H1 (cell line): ENCODE results near the gene TBC1D22A. TPM values are rescaled to one million over a fixed set of nuclear protein-coding genes. Genes with fewer than 3 reads are reported as not detected.

Experiments
- CTCF ChIA-PET: fragments of 300-600 bp; sonication (Branson Sonifier 250); formaldehyde crosslinking; loops from one replicate; lab custom pipeline; 2021; ENCODE audit not compliant: partially characterized antibody; lab: Charles Lee
- POLR2A ChIA-PET: fragments of 300-600 bp; sonication (Branson Sonifier 250); formaldehyde crosslinking; loops from one replicate; lab custom pipeline; 2021; ENCODE audit warnings: inconsistent platforms; ENCODE audit not compliant: partially characterized antibody; lab: Charles Lee
- DNase-seq, 2 experiments: peaks; one replicate each; pipeline versions ENCODE4 v3.0.0 to v3.0.0-alpha.2; 2010 to 2022; ENCODE audit warnings: low spot score in 2 of 2, low read depth in 1 of 2, mixed read lengths in 1 of 2
- FAIRE-seq: peaks from 2 replicates; lab custom pipeline; 2011; peaks lifted over from hg19 to GRCh38; lab: Jason Lieb, UNC
- H2AFZ ChIP-seq: 2 replicates; pipeline ENCODE4 v1.8.1; 2012; ENCODE audit warnings: low read length, inconsistent platforms
- H2AK5ac ChIP-seq: 2 replicates; pipeline ENCODE4 v1.6.1; 2013; ENCODE audit warnings: low read depth, low read length
- H2BK120ac ChIP-seq: replicated peaks from 2 replicates; pipeline ENCODE3; 2013; ENCODE audit warnings: low read depth, low read length, inconsistent platforms
- H2BK12ac ChIP-seq: 2 replicates; pipeline ENCODE4 v1.6.1; 2013; ENCODE audit warnings: low read depth, low read length
- H2BK15ac ChIP-seq: 2 replicates; pipeline ENCODE4 v1.6.1; 2013; ENCODE audit warnings: low read length
- H2BK20ac ChIP-seq: 2 replicates; pipeline ENCODE4 v1.6.1; 2013; ENCODE audit warnings: low read length
- H2BK5ac ChIP-seq: 2 replicates; pipeline ENCODE4 v1.6.1; 2013; ENCODE audit warnings: low read depth, low read length
- H3K14ac ChIP-seq: 2 replicates; pipeline ENCODE4 v1.6.1; 2013; ENCODE audit warnings: inconsistent platforms; ENCODE audit not compliant: insufficient read length
- H3K18ac ChIP-seq: 2 replicates; pipeline ENCODE4 v1.6.1; 2013; ENCODE audit warnings: low read length; ENCODE audit errors: extremely low read depth
- H3K23ac ChIP-seq: 2 replicates; pipeline ENCODE4 v1.6.1; 2013; ENCODE audit warnings: inconsistent platforms; ENCODE audit not compliant: insufficient read length
- H3K23me2 ChIP-seq: 2 replicates; pipeline ENCODE4 v1.6.1; 2013; ENCODE audit warnings: low read depth, low read length
- H3K27ac ChIP-seq: 2 replicates; pipeline ENCODE4 v1.6.1; 2011; ENCODE audit warnings: low read depth, low read length, inconsistent platforms
- H3K27me3 ChIP-seq, 4 experiments: replicated peaks in 1 of 4; 1 replicate in 1 of 4; 2 replicates in 3 of 4; pipeline versions ENCODE4 v1.6.1 to v1.8.1; 2011 to 2013; ENCODE audit warnings: low read length in 3 of 4, mild to moderate bottlenecking in 3 of 4, inconsistent platforms in 2 of 4, mixed read lengths in 2 of 4, moderate library complexity in 1 of 4; ENCODE audit not compliant: control insufficient read depth in 3 of 4, insufficient read depth in 3 of 4; ENCODE audit errors: extremely low read depth in 1 of 4
- H3K36me3 ChIP-seq, 4 experiments: 2 replicates each; pipeline versions ENCODE4 v1.6.1 to v1.8.1; 2011 to 2013; ENCODE audit warnings: mild to moderate bottlenecking in 4 of 4, low read length in 3 of 4, moderate library complexity in 2 of 4, control low read depth in 1 of 4, inconsistent platforms in 1 of 4; ENCODE audit not compliant: insufficient read depth in 4 of 4, control insufficient read depth in 2 of 4
- H3K4ac ChIP-seq: replicated peaks from 2 replicates; pipeline ENCODE3; 2013; ENCODE audit warnings: low read length, low read depth, mixed read lengths, inconsistent platforms; ENCODE audit not compliant: insufficient read length
- H3K4me1 ChIP-seq, 4 experiments: replicated peaks in 1 of 4; 1 replicate in 1 of 4; 2 replicates in 3 of 4; pipeline versions ENCODE4 v1.6.1 to v1.8.1; 2011 to 2013; ENCODE audit warnings: low read length in 3 of 4, inconsistent platforms in 2 of 4, mixed read lengths in 1 of 4; ENCODE audit not compliant: insufficient read depth in 4 of 4, control insufficient read depth in 3 of 4
- H3K4me2 ChIP-seq, 2 experiments: 2 replicates each; pipeline versions ENCODE4 v1.6.1 to v1.8.1; 2011 to 2013; ENCODE audit warnings: low read depth in 2 of 2, low read length in 2 of 2, control low read depth in 1 of 2, inconsistent platforms in 1 of 2, mild to moderate bottlenecking in 1 of 2; ENCODE audit not compliant: insufficient read depth in 1 of 2
- H3K4me3 ChIP-seq, 4 experiments: fragments of 200-600, 300-600 bp in 1 of 4; sonication (generic), shearing (Covaris generic), sonication (Bioruptor Twin) in 1 of 4; 2 replicates each; pipeline versions ENCODE4 v1.5.1 to v1.8.1; 2011 to 2016; ENCODE audit warnings: low read length in 4 of 4, low read depth in 3 of 4, control low read depth in 2 of 4, inconsistent platforms in 2 of 4, mild to moderate bottlenecking in 2 of 4, mixed read lengths in 1 of 4, moderate library complexity in 1 of 4; ENCODE audit not compliant: insufficient read depth in 2 of 4; ENCODE audit errors: extremely low read depth in 1 of 4
- H3K56ac ChIP-seq: replicated peaks from 2 replicates; pipeline ENCODE3; 2013; ENCODE audit warnings: low read depth, mild to moderate bottlenecking, mixed read lengths, low read length, inconsistent platforms; ENCODE audit not compliant: insufficient read length
- H3K79me1 ChIP-seq: 2 replicates; pipeline ENCODE4 v1.6.1; 2013; ENCODE audit warnings: low read depth, low read length, control low read depth
- H3K79me2 ChIP-seq, 2 experiments: 2 replicates each; pipeline versions ENCODE4 v1.6.1 to v1.8.1; 2012 to 2013; ENCODE audit warnings: low read length in 2 of 2, mild to moderate bottlenecking in 2 of 2, inconsistent platforms in 1 of 2; ENCODE audit not compliant: insufficient read depth in 2 of 2, control insufficient read depth in 1 of 2
- H3K9ac ChIP-seq, 4 experiments: replicated peaks in 1 of 4; 1 replicate in 1 of 4; 2 replicates in 3 of 4; pipeline versions ENCODE4 v1.6.1 to v1.8.1; 2011 to 2013; ENCODE audit warnings: low read depth in 3 of 4, low read length in 3 of 4, control low read depth in 2 of 4, mild to moderate bottlenecking in 2 of 4, moderate library complexity in 2 of 4, inconsistent platforms in 1 of 4; ENCODE audit errors: extremely low read depth in 1 of 4
- H3K9me3 ChIP-seq, 2 experiments: 2 replicates each; pipeline versions ENCODE4 v1.6.1 to v1.8.1; 2012 to 2013; ENCODE audit warnings: mild to moderate bottlenecking in 2 of 2, moderate library complexity in 2 of 2, control low read depth in 1 of 2, inconsistent platforms in 1 of 2, low read depth in 1 of 2, low read length in 1 of 2, mixed read lengths in 1 of 2; ENCODE audit not compliant: insufficient read depth in 2 of 2
- H4K20me1 ChIP-seq, 2 experiments: replicated peaks in 1 of 2; 2 replicates each; pipeline versions ENCODE3 to v1.8.1; 2011 to 2013; ENCODE audit warnings: inconsistent platforms in 2 of 2, low read length in 2 of 2, mild to moderate bottlenecking in 1 of 2; ENCODE audit not compliant: insufficient read depth in 2 of 2, control insufficient read depth in 1 of 2
- H4K5ac ChIP-seq: 2 replicates; pipeline ENCODE4 v1.6.1; 2013; ENCODE audit warnings: low read length, low read depth, mixed read lengths, inconsistent platforms; ENCODE audit not compliant: insufficient read length
- H4K8ac ChIP-seq: 2 replicates; pipeline ENCODE4 v1.8.0; 2013; ENCODE audit warnings: mild to moderate bottlenecking, moderate library complexity, low read length, inconsistent platforms; ENCODE audit not compliant: insufficient read depth; ENCODE audit errors: extremely low read depth
- H4K91ac ChIP-seq: replicated peaks from 2 replicates; pipeline ENCODE3; 2013; ENCODE audit warnings: low read length, mixed read lengths, inconsistent platforms; ENCODE audit not compliant: insufficient read length
- GTF2F1 ChIP-seq: IDR thresholded peaks from 2 replicates; pipeline ENCODE4 v1.6.1; 2012; ENCODE audit warnings: low read depth, low read length, improper control_type of control experiment, borderline replicate concordance
- KDM4A ChIP-seq: IDR thresholded peaks from one replicate; pipeline ENCODE4 v1.7.1; 2012; ENCODE audit warnings: low read depth, mild to moderate bottlenecking, moderate library complexity, low read length, inconsistent platforms; ENCODE audit not compliant: severe bottlenecking
- MAFK ChIP-seq: IDR thresholded peaks from 2 replicates; pipeline ENCODE4 v1.6.1; 2012; ENCODE audit warnings: low read depth, mild to moderate bottlenecking, improper control_type of control experiment, low read length
- NANOG ChIP-seq: IDR thresholded peaks from 2 replicates; pipeline ENCODE4 v1.6.1; 2011; ENCODE audit warnings: low read length, low read depth, mild to moderate bottlenecking, inconsistent platforms; ENCODE audit not compliant: insufficient read depth, poor library complexity, severe bottlenecking
- POLR2A ChIP-seq, 2 experiments: IDR thresholded peaks; 1 replicate in 1 of 2; 2 replicates in 1 of 2; pipeline ENCODE4 v1.6.1; 2011; ENCODE audit warnings: low read depth in 2 of 2, low read length in 2 of 2, mild to moderate bottlenecking in 2 of 2; ENCODE audit errors: control extremely low read depth in 1 of 2
- RAD21 ChIP-seq, 2 experiments: IDR thresholded peaks in 1 of 2; conservative IDR thresholded peaks in 1 of 2; 2 replicates each; pipeline ENCODE4 v1.6.1; 2011; ENCODE audit warnings: low read depth in 2 of 2, low read length in 2 of 2, improper control_type of control experiment in 1 of 2, inconsistent platforms in 1 of 2, mild to moderate bottlenecking in 1 of 2, moderate library complexity in 1 of 2
- RBBP5 ChIP-seq: IDR thresholded peaks from 2 replicates; pipeline ENCODE4 v1.7.1; 2012; ENCODE audit warnings: low read depth, mild to moderate bottlenecking, inconsistent platforms, low read length, moderate library complexity, borderline replicate concordance
- TAF1 ChIP-seq: IDR thresholded peaks from 2 replicates; pipeline ENCODE4 v1.6.1; 2011; ENCODE audit warnings: mild to moderate bottlenecking, low read depth, low read length
- TBP ChIP-seq: IDR thresholded peaks from 2 replicates; pipeline ENCODE4 v1.6.1; 2011; ENCODE audit warnings: low read depth, low read length, improper control_type of control experiment
- TEAD4 ChIP-seq: IDR thresholded peaks from 2 replicates; pipeline ENCODE4 v1.6.1; 2012; ENCODE audit warnings: low read depth, low read length, inconsistent platforms, mixed read lengths
- USF2 ChIP-seq: IDR thresholded peaks from 2 replicates; pipeline ENCODE4 v1.6.1; 2011; ENCODE audit warnings: low read length, improper control_type of control experiment
- WGBS, 2 experiments: shearing (Covaris generic) in 1 of 2; methylation state at CpG; one replicate each; pipeline versions ENCODE4 v1.1.6 to v1.1.7; 2013 to 2015; ENCODE audit warnings: low lambda C conversion rate in 2 of 2, mixed read lengths in 2 of 2, inconsistent platforms in 1 of 2, low coverage in 1 of 2, missing lambda C conversion rate in 1 of 2; ENCODE audit not compliant: insufficient replicate concordance in 2 of 2, insufficient coverage in 1 of 2, insufficient read length in 1 of 2; ENCODE audit errors: extremely low coverage in 1 of 2, missing lambda C conversion rate in 1 of 2; 5-methylcytosine and 5-hydroxymethylcytosine counted together
- polyA plus RNA-seq, 7 experiments: library from polyadenylated mRNA; depleted of rRNA in 3 of 7; stranded (reverse) in 5 of 7; unstranded in 2 of 7; fragments of >200 nt in 5 of 7; fragments of 200-250 nt in 2 of 7; gene quantifications; 1 replicate in 5 of 7; 2 replicates in 1 of 7; 4 replicates in 1 of 7; pipeline versions ENCODE4 v1.2.1 to v1.2.3, GENCODE V29; 2011 to 2013; ENCODE audit warnings: missing spikeins in 2 of 7, mixed read lengths in 2 of 7
- total RNA-seq: library from RNA; stranded (reverse); fragmentation: NEBNext Ultra II Directional; extraction: Animal tissue kit (Norgen Biotek cat#: 25700); gene quantifications from 2 replicates; pipeline ENCODE4 v1.2.1, GENCODE V29; 2021

TBC1D22A gene
- total and polyA plus RNA-seq, 2 of the 8 experiments (the other 6 are each of a cell fraction or from before 2014, with no cell fraction given) = 11.9 to 18.4 TPM

GRCh38 chr22:47086596-47087248, 324.3 kb downstream of the TBC1D22A start:
- H3K4me3 ChIP-seq = no peak overlapping the region
- H4K5ac ChIP-seq = no peak overlapping the region
- H3K79me1 ChIP-seq = no peaks in the 10 kb centered on the region
- no peaks in the 10 kb centered on the region for H3K23me2 ChIP-seq
- H3K18ac ChIP-seq = no peak overlapping the region
- FAIRE-seq = no peak
- H2AK5ac ChIP-seq = no peak overlapping the region
- H3K4me1 ChIP-seq = peaks cover 0 to 18% (median 7%) of the 10 kb centered on the region in 4 experiments; a peak in 5 of 7 replicates
- TF ChIP-seq USF2 (no peak), TAF1 (no peak), RBBP5 (no peak), RAD21 (IDR thresholded peaks at IDR 0.05 in 1 of 2, conservative IDR thresholded peaks at IDR 0.05 in 1 of 2; ENCODE audit: low read depth in 2 of 2, low read length in 2 of 2) (no peak), MAFK (no peak), GTF2F1 (no peak), KDM4A (no peak), TBP (no peak), TEAD4 (no peak), POLR2A (IDR thresholded peaks at IDR 0.05; ENCODE audit: control extremely low read depth in 1 of 2, low read depth in 2 of 2, low read length in 2 of 2) (no peak), NANOG (no peak)
- TF ChIP-seq, all 59 proteins: peak for 0
- no peak overlapping the region for H3K14ac ChIP-seq
- H3K79me2 ChIP-seq = no peaks in the 10 kb centered on the region
- H4K20me1 ChIP-seq = peaks cover 2 to 3% of the 10 kb centered on the region in 2 experiments
- no peak overlapping the region for H2BK12ac ChIP-seq
- no peaks in the 10 kb centered on the region for H3K27me3 ChIP-seq
- H2BK120ac ChIP-seq = no peak overlapping the region
- ChIA-PET POLR2A (interaction anchor here (0.6 kb wide), 1 partner anchor 466 kb away, joined by 3 read pairs; no protein-coding TSS in a partner anchor), CTCF (interaction anchor here (1.6 kb wide), 1 partner anchor 74 kb away, joined by 4 read pairs; no protein-coding TSS in a partner anchor)
- no peak overlapping the region for H3K4me2 ChIP-seq
- H3K9me3 ChIP-seq = no peaks in the 10 kb centered on the region
- no peak for DNase-seq
- no peak overlapping the region for H3K27ac ChIP-seq
- 95% methylated on average over 17 of the region's 17 CpGs; no CpG with 5 or more reads in 1 of the 2 experiments for WGBS, 2 experiments
- H3K4ac ChIP-seq = no peak overlapping the region
- no peak overlapping the region for H2AFZ ChIP-seq
- no peak overlapping the region for H3K9ac ChIP-seq
- no peak overlapping the region for H3K56ac ChIP-seq
- no peak overlapping the region for H2BK20ac ChIP-seq
- H2BK15ac ChIP-seq = no peak overlapping the region
- no peak overlapping the region for H4K8ac ChIP-seq
- no peak overlapping the region for H4K91ac ChIP-seq
- H3K23ac ChIP-seq = no peak overlapping the region
- no peaks in the 10 kb centered on the region for H3K36me3 ChIP-seq
- no peak overlapping the region for H2BK5ac ChIP-seq
